Glutamatergic neuron (in vitro differentiated cells): ENCODE data around the gene GAPT. TPM values are rescaled to one million over a fixed set of nuclear protein-coding genes. Genes with fewer than 3 reads are reported as not detected.
A peak's percentile ranks its signal among the peaks of the same experiment; 100 is the strongest.

Experiments
- DNase-seq: peaks from one replicate; pipeline ENCODE4 v3.0.0; 2022
- H3K27ac Mint-ChIP-seq: one replicate; pipeline ENCODE4 v1.8.0; 2020; ENCODE audit warnings: mild to moderate bottlenecking, mixed read lengths, inconsistent platforms; ENCODE audit not compliant: unreplicated experiment
- H3K27me3 Mint-ChIP-seq: one replicate; pipeline ENCODE4 v1.8.0; 2020; ENCODE audit warnings: mild to moderate bottlenecking, moderate library complexity, mixed read lengths, inconsistent platforms; ENCODE audit not compliant: unreplicated experiment
- H3K36me3 Mint-ChIP-seq: one replicate; pipeline ENCODE4 v1.8.0; 2020; ENCODE audit warnings: mild to moderate bottlenecking, mixed read lengths, inconsistent platforms; ENCODE audit not compliant: unreplicated experiment
- H3K4me1 Mint-ChIP-seq: one replicate; pipeline ENCODE4 v1.8.0; 2020; ENCODE audit warnings: mild to moderate bottlenecking, low read depth, mixed read lengths, inconsistent platforms; ENCODE audit not compliant: unreplicated experiment
- H3K4me3 Mint-ChIP-seq: one replicate; pipeline ENCODE4 v1.8.0; 2020; ENCODE audit warnings: mild to moderate bottlenecking, mixed read lengths, inconsistent platforms; ENCODE audit not compliant: unreplicated experiment
- H3K9me3 Mint-ChIP-seq: one replicate; pipeline ENCODE4 v1.8.0; 2020; ENCODE audit warnings: mild to moderate bottlenecking, moderate library complexity, mixed read lengths, inconsistent platforms; ENCODE audit not compliant: unreplicated experiment
- CTCF ChIP-seq: fragments of 200-600 bp; sonication (generic); IDR thresholded peaks from one replicate; pipeline ENCODE4 v1.5.0; 2021; ENCODE audit not compliant: partially characterized antibody, unreplicated experiment
- total RNA-seq: library from RNA; stranded (reverse); fragmentation: NEBNext Ultra II Directional; extraction: Animal tissue kit (Norgen Biotek cat#: 25700); gene quantifications from one replicate; pipeline ENCODE4 v1.2.1, GENCODE V29; 2021; ENCODE audit not compliant: unreplicated experiment

Gene GAPT
- total RNA-seq, 1 donor from 2014 or later: not detected

DNA sequence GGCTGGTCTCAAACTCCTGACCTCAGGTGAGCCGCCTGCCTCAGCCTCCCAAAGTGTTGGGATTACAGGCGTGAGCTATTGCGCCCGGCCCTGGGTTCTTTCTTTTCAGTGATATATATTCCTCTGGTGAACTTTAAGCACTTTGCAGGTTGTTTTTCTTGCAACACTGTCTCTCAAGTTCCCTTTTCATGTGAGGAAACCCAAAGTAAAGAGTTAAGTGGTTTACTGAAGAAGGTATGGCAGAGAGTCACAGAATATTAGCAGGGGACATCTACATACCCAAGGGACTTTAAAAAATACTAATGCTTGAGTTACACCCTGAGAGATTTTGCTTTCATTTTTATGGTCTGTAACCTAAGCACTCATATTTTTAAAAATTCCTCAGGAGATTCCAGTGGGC, 6.7 kb upstream of the GAPT start:
- no peak for DNase-seq
- H3K9me3 Mint-ChIP-seq: no peaks in the 10 kb centered on the region
- H3K4me1 Mint-ChIP-seq: no peaks in the 10 kb centered on the region
- no peak overlapping the region for H3K4me3 Mint-ChIP-seq
- no peaks in the 10 kb centered on the region for H3K36me3 Mint-ChIP-seq
- no peaks in the 10 kb centered on the region for H3K27me3 Mint-ChIP-seq
- TF ChIP-seq CTCF: no peak
- H3K27ac Mint-ChIP-seq: no peak overlapping the region

DNA sequence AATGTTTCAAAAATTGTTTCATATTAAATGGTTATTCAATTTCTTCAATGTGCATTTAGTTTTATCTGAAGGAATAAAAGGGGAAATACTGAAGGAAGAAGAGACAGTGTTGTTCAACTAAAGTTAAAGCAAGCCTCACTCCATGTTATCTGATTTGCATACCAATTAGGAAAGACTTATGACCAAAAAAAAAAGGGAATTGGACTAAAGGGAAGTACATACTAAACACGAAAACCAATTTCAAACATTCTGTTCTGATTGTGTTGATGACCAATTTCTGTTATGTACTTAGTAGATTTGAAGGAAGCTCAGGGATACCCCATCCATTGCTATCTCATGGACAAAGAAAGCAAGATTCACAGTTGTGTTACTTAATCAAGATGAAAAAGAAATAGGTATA, 4.9 kb upstream of the GAPT start:
- Mint-ChIP-seq H3K4me3 (no peak overlapping the region), H3K36me3 (no peaks in the 10 kb centered on the region), H3K4me1 (no peaks in the 10 kb centered on the region), H3K27ac (no peak overlapping the region), H3K9me3 (no peaks in the 10 kb centered on the region), H3K27me3 (no peaks in the 10 kb centered on the region)
- DNase-seq: no peak
- TF ChIP-seq CTCF: no peak

DNA sequence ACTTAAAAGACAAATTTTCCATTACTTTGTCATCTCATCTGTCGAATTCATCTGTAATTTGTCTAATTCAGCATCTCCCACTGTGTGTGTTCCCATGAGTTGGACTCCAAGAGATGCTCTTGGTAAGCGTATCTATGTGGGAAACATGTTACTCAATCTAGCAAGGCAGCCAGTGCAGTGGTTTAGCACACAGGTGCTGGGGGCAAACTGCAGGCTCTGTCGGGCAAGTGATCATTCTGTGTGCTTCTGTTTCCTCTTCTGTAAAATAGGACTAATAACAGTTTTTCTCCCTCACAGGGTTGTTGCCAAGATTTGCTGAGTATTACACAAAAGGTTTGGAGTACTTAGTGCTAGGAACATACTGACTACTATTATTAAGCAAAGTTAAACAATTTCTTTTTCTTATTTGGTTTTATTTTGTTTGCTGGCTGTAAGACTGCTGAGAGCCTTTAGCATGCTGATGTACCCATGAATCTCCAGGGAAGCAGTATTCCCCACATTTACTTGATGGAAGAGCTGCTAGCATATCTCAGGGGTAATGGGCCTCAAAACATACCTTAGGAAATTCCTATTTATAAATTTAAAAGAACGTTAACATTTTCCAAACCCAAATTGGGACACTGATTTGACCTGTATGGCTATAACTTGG, 709 bp upstream of the GAPT start:
- H3K4me1 Mint-ChIP-seq: no peaks in the 10 kb centered on the region
- no peak for DNase-seq
- H3K27ac Mint-ChIP-seq: no peak overlapping the region

DNA sequence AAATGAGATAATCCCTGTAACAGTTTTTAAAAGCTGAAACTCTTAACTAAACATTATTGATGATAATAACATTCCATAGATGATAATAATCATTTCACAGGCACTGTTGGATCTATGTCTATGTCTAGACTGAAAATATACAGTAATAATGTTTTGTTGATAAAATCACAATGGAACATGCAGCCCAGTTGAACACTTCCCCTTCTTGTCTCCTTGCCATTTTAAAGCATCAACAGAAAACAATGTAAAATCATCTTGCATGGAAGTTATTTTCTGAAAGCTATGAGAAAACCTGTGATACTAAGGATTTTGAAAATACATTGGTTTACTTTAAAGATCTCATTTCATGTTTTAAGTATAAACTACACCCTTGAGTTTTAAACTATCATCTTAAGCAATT, 1.9 kb downstream of the GAPT start:
- TF ChIP-seq CTCF: no peak
- Mint-ChIP-seq H3K27ac (no peak overlapping the region), H3K4me1 (no peaks in the 10 kb centered on the region), H3K4me3 (no peak overlapping the region), H3K36me3 (no peaks in the 10 kb centered on the region), H3K9me3 (no peaks in the 10 kb centered on the region), H3K27me3 (no peaks in the 10 kb centered on the region)
- DNase-seq: no peak

More for the DNA sequence above, 709 bp upstream of the GAPT start:
- no peaks in the 10 kb centered on the region for H3K27me3 Mint-ChIP-seq
- H3K36me3 Mint-ChIP-seq: no peaks in the 10 kb centered on the region
- no peak for TF ChIP-seq CTCF
- H3K4me3 Mint-ChIP-seq: no peak overlapping the region
- H3K9me3 Mint-ChIP-seq: no peaks in the 10 kb centered on the region

GRCh38 chr5:58496488-58496887, 5.3 kb downstream of the GAPT start:
- Mint-ChIP-seq H3K27me3 (no peaks in the 10 kb centered on the region), H3K9me3 (no peaks in the 10 kb centered on the region), H3K27ac (no peak overlapping the region), H3K36me3 (no peaks in the 10 kb centered on the region), H3K4me1 (no peaks in the 10 kb centered on the region), H3K4me3 (no peak overlapping the region)
- DNase-seq: no peak
- TF ChIP-seq CTCF: peak; percentile 39
